ENCODE measurements around the gene MSI2. TPM values are rescaled to one million over a fixed set of nuclear protein-coding genes. Genes with fewer than 3 reads are reported as not detected.

Gene MSI2
- total and polyA plus RNA-seq, 2 donors (not counting 3 experiments of a cell fraction or from before 2014, with no cell fraction given): 20.9 to 59.3 TPM

GRCh38 chr17:57289130-57289529 lies 32.8 kb downstream of the MSI2 start:
- BruUV-seq (replicated peaks): no TSS peak
- no peak for DNase-seq (ENCODE audit: low read depth, low spot score)
- Histone ChIP-seq H3K27me3 (ENCODE audit: control insufficient read depth in 2 of 2, insufficient read depth in 2 of 2, low read length in 2 of 2) (no peaks in the 10 kb centered on the region), H3K4me1 (ENCODE audit: control insufficient read depth, extremely low read depth, insufficient read depth, low read length) (no peaks in the 10 kb centered on the region), H3K36me3 (ENCODE audit: control insufficient read depth in 2 of 2, extremely low read depth in 1 of 2, insufficient read depth in 2 of 2, low read length in 2 of 2) (no peaks in the 10 kb centered on the region), H3K9me3 (replicated peaks; ENCODE audit: control insufficient read depth, insufficient read depth, low read length) (no peaks in the 10 kb centered on the region), H3K9me1 (replicated peaks; ENCODE audit: control insufficient read depth, extremely low read depth, insufficient read depth, low read length) (no peaks in the 10 kb centered on the region), H2AFZ (ENCODE audit: low read depth, low read length) (no peak overlapping the region), H3K27ac (ENCODE audit: insufficient read depth, low read depth, low read length) (no peak overlapping the region), H3K9ac (replicated peaks; ENCODE audit: extremely low read depth, insufficient read depth, low read length) (no peak overlapping the region), H4K20me1 (replicated peaks; ENCODE audit: control insufficient read depth, extremely low read depth, insufficient read depth, low read length) (no peaks in the 10 kb centered on the region), H3K4me2 (ENCODE audit: insufficient read depth, low read length) (no peak overlapping the region), H3K4me3 (replicated peaks in 1 of 3; ENCODE audit: insufficient read depth in 1 of 3, low read depth in 1 of 3, low read length in 3 of 3) (no peak overlapping the region), H3K79me2 (ENCODE audit: control insufficient read depth, insufficient read depth, low read length) (no peaks in the 10 kb centered on the region)
- CTCF ChIA-PET: no interaction called here
- no peak for FAIRE-seq
- TF ChIP-seq MYC (IDR thresholded peaks at IDR 0.05; ENCODE audit: low read depth, low read length): no peak
- TF ChIP-seq POLR2AphosphoS5 (IDR thresholded peaks at IDR 0.05; ENCODE audit: insufficient read depth, low read depth, low read length): no peak
- no peak for TF ChIP-seq EZH2 (IDR thresholded peaks at IDR 0.05; ENCODE audit: borderline replicate concordance, low read depth, low read length, severe bottlenecking)
- TF ChIP-seq MAX (IDR thresholded peaks at IDR 0.05; ENCODE audit: insufficient read depth, insufficient read length): no peak
- intact Hi-C loops (cut with micrococcal nuclease): no loop called here
- POLR2A ChIA-PET: no interaction called here
- dilution Hi-C loops (cut with MboI; ENCODE audit: extremely low pct_ligation_motif_present, low sequenced_read_pairs): no loop called here

- no peak overlapping the region for H3K9ac ChIP-seq (replicated peaks; ENCODE audit: extremely low read depth, insufficient read depth, low read length)
- H3K4me2 ChIP-seq (ENCODE audit: insufficient read depth, low read length): no peak overlapping the region
- DNase-seq (ENCODE audit: low read depth, low spot score): no peak
- no peaks in the 10 kb centered on the region for H3K27me3 ChIP-seq (ENCODE audit: control insufficient read depth in 2 of 2, insufficient read depth in 2 of 2, low read length in 2 of 2)
- FAIRE-seq: no peak
- peaks cover 4% of the 10 kb centered on the region for H3K4me1 ChIP-seq (ENCODE audit: control insufficient read depth, extremely low read depth, insufficient read depth, low read length)
- intact Hi-C loops (cut with micrococcal nuclease): no loop called here
- no peaks in the 10 kb centered on the region for H4K20me1 ChIP-seq (replicated peaks; ENCODE audit: control insufficient read depth, extremely low read depth, insufficient read depth, low read length)
- CTCF ChIA-PET: no interaction called here
- POLR2A ChIA-PET: no interaction called here
- dilution Hi-C loops (cut with MboI; ENCODE audit: extremely low pct_ligation_motif_present, low sequenced_read_pairs): no loop called here
- no peak for TF ChIP-seq JUN (IDR thresholded peaks at IDR 0.05; ENCODE audit: borderline replicate concordance, insufficient read depth, insufficient read length, low read depth)
- no peak for TF ChIP-seq POLR2AphosphoS5 (IDR thresholded peaks at IDR 0.05; ENCODE audit: insufficient read depth, low read depth, low read length)
- no peak for TF ChIP-seq MYC (IDR thresholded peaks at IDR 0.05; ENCODE audit: low read depth, low read length)
- TF ChIP-seq MAX (IDR thresholded peaks at IDR 0.05; ENCODE audit: insufficient read depth, insufficient read length): no peak
- TF ChIP-seq EZH2 (IDR thresholded peaks at IDR 0.05; ENCODE audit: borderline replicate concordance, low read depth, low read length, severe bottlenecking): no peak
- TF ChIP-seq POLR2A (IDR thresholded peaks at IDR 0.05; ENCODE audit: low read depth, low read length): no peak
- no peak for TF ChIP-seq GATA2 (IDR thresholded peaks at IDR 0.05; ENCODE audit: insufficient read depth, insufficient read length, low read depth, low read length)
- TF ChIP-seq CTCF (IDR thresholded peaks at IDR 0.05; ENCODE audit: extremely low read depth in 1 of 2, insufficient read depth in 1 of 2, low read depth in 1 of 2, low read length in 2 of 2): no peak
- no peak for TF ChIP-seq FOS (IDR thresholded peaks at IDR 0.05; ENCODE audit: borderline replicate concordance, insufficient read depth, low read length)
- no peaks in the 10 kb centered on the region for H3K9me3 ChIP-seq (replicated peaks; ENCODE audit: control insufficient read depth, insufficient read depth, low read length)
- no peaks in the 10 kb centered on the region for H3K79me2 ChIP-seq (ENCODE audit: control insufficient read depth, insufficient read depth, low read length)
- H3K9me1 ChIP-seq (replicated peaks; ENCODE audit: control insufficient read depth, extremely low read depth, insufficient read depth, low read length): no peaks in the 10 kb centered on the region
- H3K27ac ChIP-seq (ENCODE audit: insufficient read depth, low read depth, low read length): no peak overlapping the region
- no peak overlapping the region for H2AFZ ChIP-seq (ENCODE audit: low read depth, low read length)
- no peak overlapping the region for H3K4me3 ChIP-seq (replicated peaks in 1 of 3; ENCODE audit: insufficient read depth in 1 of 3, low read depth in 1 of 3, low read length in 3 of 3)
- H3K36me3 ChIP-seq (ENCODE audit: control insufficient read depth in 2 of 2, extremely low read depth in 1 of 2, insufficient read depth in 2 of 2, low read length in 2 of 2): no peaks in the 10 kb centered on the region
- no TSS peak for BruUV-seq (replicated peaks)
Measured at GRCh38 chr17:57289613-57290012, 33.3 kb downstream of the MSI2 start.

Measured in endothelial cell of umbilical vein (primary cell).